ENCODE data around the gene RNU1-3.
"Not testable (repeated sequence)": the region's sequence is repeated elsewhere in the genome, so short reads cannot be mapped to it uniquely, and the experiment has no call there.

RNU1-3 gene

GRCh38 chr1:16666502-16667413, at the start of gene RNU1-3:
Gene RNU1-3 (minus strand): TSS chr1:16666948.
- not testable (repeated sequence) for DNase-seq (ENCODE audit: low spot score)

- DNase-seq (ENCODE audit: low spot score), result not testable (repeated sequence)
These were observed 46.7 kb upstream of the RNU1-3 start for GRCh38 chr1:16713480-16713879.

GRCh38 chr1:16712984-16713383, 46.2 kb upstream of the RNU1-3 start:
- DNase-seq (ENCODE audit: low spot score), result not testable (repeated sequence)

- DNase-seq (ENCODE audit: low spot score), result not testable (repeated sequence)
These were observed 45.8 kb upstream of the RNU1-3 start for GRCh38 chr1:16712582-16712981.

GRCh38 chr1:16712131-16712530, 45.4 kb upstream of the RNU1-3 start:
- not testable (repeated sequence) for DNase-seq (ENCODE audit: low spot score)

GRCh38 chr1:16710618-16711017, 43.9 kb upstream of the RNU1-3 start:
- not testable (repeated sequence) for DNase-seq (ENCODE audit: low spot score)

- DNase-seq (ENCODE audit: low spot score), result peak; percentile 35
These were observed 42.9 kb upstream of the RNU1-3 start for GRCh38 chr1:16709659-16710087.

- DNase-seq (ENCODE audit: low spot score), result not testable (repeated sequence)
These were observed 42.0 kb upstream of the RNU1-3 start for GRCh38 chr1:16708704-16709103.

GRCh38 chr1:16707130-16708093, 40.7 kb upstream of the RNU1-3 start:
- not testable (repeated sequence) for DNase-seq (ENCODE audit: low spot score)

- not testable (repeated sequence) for DNase-seq (ENCODE audit: low spot score)
These were observed 39.6 kb upstream of the RNU1-3 start for GRCh38 chr1:16706302-16706701.

- DNase-seq (ENCODE audit: low spot score), result not testable (repeated sequence)
These were observed 37.9 kb upstream of the RNU1-3 start for GRCh38 chr1:16704502-16705100.

GRCh38 chr1:16704076-16704475, 37.3 kb upstream of the RNU1-3 start:
- not testable (repeated sequence) for DNase-seq (ENCODE audit: low spot score)

- not testable (repeated sequence) for DNase-seq (ENCODE audit: low spot score)
These were observed 36.9 kb upstream of the RNU1-3 start for GRCh38 chr1:16703602-16704001.

- DNase-seq (ENCODE audit: low spot score), result not testable (repeated sequence)
These were observed 36.4 kb upstream of the RNU1-3 start for GRCh38 chr1:16703141-16703540.

- DNase-seq (ENCODE audit: low spot score), result not testable (repeated sequence)
These were observed 35.5 kb upstream of the RNU1-3 start for GRCh38 chr1:16702280-16702679.

- not testable (repeated sequence) for DNase-seq (ENCODE audit: low spot score)
These were observed 34.4 kb upstream of the RNU1-3 start for GRCh38 chr1:16701189-16701588.

- not testable (repeated sequence) for DNase-seq (ENCODE audit: low spot score)
These were observed 33.6 kb upstream of the RNU1-3 start for GRCh38 chr1:16700138-16700895.

- not testable (repeated sequence) for DNase-seq (ENCODE audit: low spot score)
These were observed 32.7 kb upstream of the RNU1-3 start for GRCh38 chr1:16699440-16699839.

GRCh38 chr1:16697152-16697551, 30.4 kb upstream of the RNU1-3 start:
- DNase-seq (ENCODE audit: low spot score), result not testable (repeated sequence)

- DNase-seq (ENCODE audit: low spot score), result not testable (repeated sequence)
These were observed 29.9 kb upstream of the RNU1-3 start for GRCh38 chr1:16696507-16697150.
